SK-N-SH treated with all-trans-retinoic acid at 6 μM for 48 hours (cell line): ENCODE measurements around the gene ADGRG6.

Experiments used
- ATAC-seq: fragments of 200-7000 bp; cut with Tn5 transposase; 3 replicates; pipeline ENCODE4 v1.9.1; 2020; ENCODE audit warnings: mild to moderate bottlenecking, moderate library complexity
- ARNTL ChIP-seq: fragments of 450-650 bp; formaldehyde crosslinking; IDR thresholded peaks from 2 replicates; pipeline ENCODE4 v1.5.0; 2020; ENCODE audit warnings: low read depth, mild to moderate bottlenecking, moderate library complexity, borderline replicate concordance
- BACH2 ChIP-seq: fragments of 250-450 bp; sonication (Bioruptor Pico); IDR thresholded peaks from 2 replicates; pipeline ENCODE4 v1.9.0; 2021; ENCODE audit warnings: mild to moderate bottlenecking, borderline replicate concordance
- CREB5 ChIP-seq: fragments of 250-450 bp; sonication (Bioruptor Pico); IDR thresholded peaks from 2 replicates; pipeline ENCODE4 v1.5.1; 2020; ENCODE audit warnings: low read depth, mild to moderate bottlenecking, moderate library complexity
- CSDC2 ChIP-seq: fragments of 250-450 bp; sonication (Bioruptor Pico); IDR thresholded peaks from 2 replicates; pipeline ENCODE4 v1.5.0; 2020; ENCODE audit warnings: mild to moderate bottlenecking, moderate library complexity
- CSRNP3 ChIP-seq: fragments of 250-450 bp; sonication (Bioruptor Pico); IDR thresholded peaks from 2 replicates; pipeline ENCODE4 v1.5.1; 2021; ENCODE audit warnings: mild to moderate bottlenecking, moderate library complexity
- ESRRG ChIP-seq: fragments of 250-450 bp; sonication (Bioruptor Pico); IDR thresholded peaks from 2 replicates; pipeline ENCODE4 v1.6.1; 2021; ENCODE audit warnings: mild to moderate bottlenecking
- GLIS3 ChIP-seq: fragments of 250-450 bp; sonication (Bioruptor Pico); IDR thresholded peaks from 2 replicates; pipeline ENCODE4 v1.5.0; 2020; ENCODE audit warnings: mild to moderate bottlenecking, moderate library complexity
- ISL1 ChIP-seq: fragments of 250-450 bp; sonication (Bioruptor Pico); IDR thresholded peaks from 2 replicates; pipeline ENCODE4 v2.1.2; 2022; ENCODE audit warnings: mild to moderate bottlenecking, moderate library complexity
- OSR1 ChIP-seq: fragments of 250-450 bp; sonication (Bioruptor Pico); IDR thresholded peaks from 2 replicates; pipeline ENCODE4 v1.8.0; 2022; ENCODE audit warnings: moderate library complexity, mild to moderate bottlenecking, inconsistent platforms
- PATZ1 ChIP-seq: fragments of 250-450 bp; sonication (Bioruptor Pico); IDR thresholded peaks from 2 replicates; pipeline ENCODE4 v1.8.0; 2020; ENCODE audit warnings: mild to moderate bottlenecking, moderate library complexity, borderline replicate concordance
- POU6F1 ChIP-seq: fragments of 250-450 bp; sonication (Bioruptor Pico); IDR thresholded peaks from 2 replicates; pipeline ENCODE4 v1.8.0; 2021; ENCODE audit warnings: low read depth, mild to moderate bottlenecking, moderate library complexity, borderline replicate concordance
- PPARA ChIP-seq: fragments of 250-450 bp; sonication (Bioruptor Pico); IDR thresholded peaks from 2 replicates; pipeline ENCODE4 v1.5.0; 2020; ENCODE audit warnings: mild to moderate bottlenecking, borderline replicate concordance
- SNAI2 ChIP-seq: fragments of 250-450 bp; sonication (Bioruptor Pico); IDR thresholded peaks from 2 replicates; pipeline ENCODE4 v1.5.0; 2020; ENCODE audit warnings: mild to moderate bottlenecking, moderate library complexity
- TOX ChIP-seq: fragments of 250-450 bp; sonication (Bioruptor Pico); IDR thresholded peaks from 2 replicates; pipeline ENCODE4 v1.8.0; 2021; ENCODE audit warnings: mild to moderate bottlenecking, moderate library complexity, borderline replicate concordance
- TSHZ2 ChIP-seq: fragments of 250-450 bp; sonication (Bioruptor Pico); IDR thresholded peaks from 2 replicates; pipeline ENCODE4 v1.5.0; 2020; ENCODE audit warnings: mild to moderate bottlenecking, moderate library complexity
- ZC3H10 ChIP-seq: fragments of 250-450 bp; sonication (Bioruptor Pico); IDR thresholded peaks from 2 replicates; pipeline ENCODE4 v1.5.1; 2021; ENCODE audit warnings: mild to moderate bottlenecking, moderate library complexity
- ZFP3 ChIP-seq: fragments of 250-450 bp; sonication (Bioruptor Pico); IDR thresholded peaks from 2 replicates; pipeline ENCODE4 v1.5.0; 2020; ENCODE audit warnings: mild to moderate bottlenecking, moderate library complexity
- ZFP30 ChIP-seq: fragments of 450-650 bp; formaldehyde crosslinking; IDR thresholded peaks from 2 replicates; pipeline ENCODE4 v1.5.0; 2022; ENCODE audit warnings: mild to moderate bottlenecking, moderate library complexity
- ZNF565 ChIP-seq: fragments of 450-650 bp; formaldehyde crosslinking; conservative IDR thresholded peaks from 2 replicates; pipeline ENCODE4 v1.5.0; 2020; ENCODE audit warnings: low read depth, mild to moderate bottlenecking, moderate library complexity
- ZNF70 ChIP-seq: fragments of 450-650 bp; formaldehyde crosslinking; IDR thresholded peaks from 2 replicates; pipeline ENCODE4 v1.5.0; 2020; ENCODE audit warnings: mild to moderate bottlenecking, moderate library complexity
- ZNF8 ChIP-seq: fragments of 450-650 bp; formaldehyde crosslinking; IDR thresholded peaks from 2 replicates; pipeline ENCODE4 v1.5.0; 2020; ENCODE audit warnings: mild to moderate bottlenecking, moderate library complexity

ADGRG6 gene

GRCh38 chr6:142419071-142419470 is 117.3 kb downstream of the ADGRG6 start:
- no peak for TF ChIP-seq ARNTL
- no peak for TF ChIP-seq CREB5
- no peak for TF ChIP-seq ZNF8 (CRISPR knock-in tag)
- no peak for TF ChIP-seq TSHZ2
- TF ChIP-seq ZC3H10 (CRISPR knock-in tag) = no peak
- TF ChIP-seq ISL1 (CRISPR knock-in tag) = no peak
- no peak for TF ChIP-seq ESRRG (CRISPR knock-in tag)
- TF ChIP-seq SNAI2 (CRISPR knock-in tag) = no peak
- TF ChIP-seq TOX (CRISPR knock-in tag) = no peak
- TF ChIP-seq OSR1 (CRISPR knock-in tag) = no peak
- no peak for TF ChIP-seq ZNF565
- TF ChIP-seq GLIS3 = no peak
- TF ChIP-seq ZNF70 (CRISPR knock-in tag) = no peak
- TF ChIP-seq ZFP30 (CRISPR knock-in tag) = no peak
- TF ChIP-seq PPARA (CRISPR knock-in tag) = no peak
- TF ChIP-seq ZFP3 (CRISPR knock-in tag) = no peak
- no peak for TF ChIP-seq BACH2 (CRISPR knock-in tag)
- ATAC-seq = no peak

GRCh38 chr6:142420802-142421201 is 119.0 kb downstream of the ADGRG6 start:
- ATAC-seq = no peak
- TF ChIP-seq ZNF8 (CRISPR knock-in tag) (no peak), PATZ1 (CRISPR knock-in tag) (no peak), CREB5 (no peak), SNAI2 (CRISPR knock-in tag) (no peak), ESRRG (CRISPR knock-in tag) (no peak), PPARA (CRISPR knock-in tag) (no peak), GLIS3 (no peak), BACH2 (CRISPR knock-in tag) (no peak), ZC3H10 (CRISPR knock-in tag) (no peak), CSRNP3 (CRISPR knock-in tag) (no peak), ZFP3 (CRISPR knock-in tag) (no peak), OSR1 (CRISPR knock-in tag) (no peak), ISL1 (CRISPR knock-in tag) (no peak), ZNF70 (CRISPR knock-in tag) (no peak), ZNF565 (no peak), TOX (CRISPR knock-in tag) (no peak), ARNTL (no peak), POU6F1 (CRISPR knock-in tag) (no peak), CSDC2 (no peak), TSHZ2 (no peak)
